GM19395 (cell line): Measurements from ENCODE around the gene IL26.
"Not testable (repeated sequence)": the region's sequence is repeated elsewhere in the genome, so short reads cannot be mapped to it uniquely, and the experiment has no call there.

Experiments used
- ATAC-seq: cut with Tn5 transposase; IDR thresholded peaks from one replicate; pipeline ENCODE4 v1.9.1; 2021; ENCODE audit warnings: mild to moderate bottlenecking, moderate library complexity; ENCODE audit not compliant: unreplicated experiment

Gene IL26

GRCh38 chr12:68240975-68241374 lies 15.4 kb upstream of the IL26 start:
- ATAC-seq = peak; percentile 96

- no peak for ATAC-seq
These were observed 14.5 kb upstream of the IL26 start for GRCh38 chr12:68240079-68240478.

- no peak for ATAC-seq
These were observed 13.8 kb upstream of the IL26 start for GRCh38 chr12:68239309-68239982.

- no peak for ATAC-seq
These were observed 12.0 kb upstream of the IL26 start for GRCh38 chr12:68237619-68238018.

GRCh38 chr12:68237078-68237477 lies 11.5 kb upstream of the IL26 start:
- ATAC-seq = no peak

- peak; percentile 74 for ATAC-seq
These were observed 10.9 kb upstream of the IL26 start for GRCh38 chr12:68236421-68237059.

GRCh38 chr12:68235576-68235975 lies 10.0 kb upstream of the IL26 start:
- ATAC-seq = no peak

- ATAC-seq = no peak
These were observed 8.5 kb upstream of the IL26 start for GRCh38 chr12:68234140-68234539.

GRCh38 chr12:68233498-68233897 lies 7.9 kb upstream of the IL26 start:
- ATAC-seq = no peak

GRCh38 chr12:68231691-68232090 lies 6.1 kb upstream of the IL26 start:
- no peak for ATAC-seq

GRCh38 chr12:68231229-68231628 lies 5.6 kb upstream of the IL26 start:
- ATAC-seq = no peak

- ATAC-seq = no peak
These were observed 4.3 kb upstream of the IL26 start for GRCh38 chr12:68229956-68230355.

GRCh38 chr12:68227356-68227755 lies 1.7 kb upstream of the IL26 start:
- ATAC-seq = no peak

- no peak for ATAC-seq
These were observed 861 bp downstream of the IL26 start for GRCh38 chr12:68224613-68225285.

GRCh38 chr12:68223067-68223747 lies 2.4 kb downstream of the IL26 start:
- peak; percentile 98 for ATAC-seq

GRCh38 chr12:68222326-68222725 lies 3.3 kb downstream of the IL26 start:
- no peak for ATAC-seq

- no peak for ATAC-seq
These were observed 4.1 kb downstream of the IL26 start for GRCh38 chr12:68221497-68221896.

GRCh38 chr12:68210875-68211274 lies 14.7 kb downstream of the IL26 start:
- no peak for ATAC-seq

- not testable (repeated sequence) for ATAC-seq
These were observed 16.4 kb downstream of the IL26 start for GRCh38 chr12:68209048-68209728.

- no peak for ATAC-seq
These were observed 18.3 kb downstream of the IL26 start for GRCh38 chr12:68207276-68207675.

- ATAC-seq = no peak
These were observed 19.2 kb downstream of the IL26 start for GRCh38 chr12:68206446-68206845.
